Trophoblast cell (in vitro differentiated cells and primary cell): Measurements from ENCODE around the gene P2RY2.
"Not testable (repeated sequence)": the region's sequence is repeated elsewhere in the genome, so short reads cannot be mapped to it uniquely, and the experiment has no call there.

Source experiments
- DNase-seq, 2 donors: peaks; one replicate each; pipeline ENCODE4 v3.0.0-alpha.2; 2016
- H2AFZ ChIP-seq: 2 replicates; pipeline ENCODE4 v1.6.1; 2013; ENCODE audit warnings: low read length, moderate library complexity, mild to moderate bottlenecking; ENCODE audit not compliant: insufficient read depth, poor library complexity
- H2AK5ac ChIP-seq: 2 replicates; pipeline ENCODE4 v1.6.1; 2013; ENCODE audit warnings: mild to moderate bottlenecking, low read length
- H2BK120ac ChIP-seq: 2 replicates; pipeline ENCODE4 v1.6.1; 2013; ENCODE audit warnings: low read length, mild to moderate bottlenecking, moderate library complexity; ENCODE audit not compliant: insufficient read depth, poor library complexity
- H2BK12ac ChIP-seq: 2 replicates; pipeline ENCODE4 v1.6.1; 2013; ENCODE audit warnings: mild to moderate bottlenecking, low read length, moderate library complexity
- H2BK5ac ChIP-seq: 2 replicates; pipeline ENCODE4 v1.6.1; 2013; ENCODE audit warnings: low read length, low read depth, moderate library complexity, mild to moderate bottlenecking; ENCODE audit not compliant: poor library complexity
- H3K14ac ChIP-seq: 2 replicates; pipeline ENCODE4 v1.6.1; 2013; ENCODE audit warnings: mild to moderate bottlenecking, low read length
- H3K18ac ChIP-seq: 2 replicates; pipeline ENCODE4 v1.6.1; 2013; ENCODE audit warnings: mild to moderate bottlenecking, low read length
- H3K23ac ChIP-seq: 2 replicates; pipeline ENCODE4 v1.6.1; 2013; ENCODE audit warnings: low read length
- H3K27ac ChIP-seq: 2 replicates; pipeline ENCODE4 v1.5.1; 2013; ENCODE audit warnings: low read depth, mild to moderate bottlenecking, inconsistent platforms, low read length, moderate library complexity
- H3K27me3 ChIP-seq: 2 replicates; pipeline ENCODE4 v1.6.1; 2013; ENCODE audit warnings: inconsistent platforms, mild to moderate bottlenecking, low read length, moderate library complexity; ENCODE audit not compliant: insufficient read depth
- H3K36me3 ChIP-seq, 2 experiments: 1 replicate in 1 of 2; 2 replicates in 1 of 2; pipeline ENCODE4 v1.6.1; 2013; ENCODE audit warnings: low read length in 2 of 2, mild to moderate bottlenecking in 2 of 2, moderate library complexity in 1 of 2; ENCODE audit not compliant: insufficient read depth in 2 of 2, control insufficient read depth in 1 of 2
- H3K4ac ChIP-seq: 2 replicates; pipeline ENCODE4 v1.6.1; 2013; ENCODE audit warnings: low read depth, mild to moderate bottlenecking, low read length, moderate library complexity
- H3K4me1 ChIP-seq, 2 experiments: 1 replicate in 1 of 2; 2 replicates in 1 of 2; pipeline ENCODE4 v1.6.1; 2013; ENCODE audit warnings: low read length in 2 of 2, mild to moderate bottlenecking in 2 of 2, moderate library complexity in 1 of 2; ENCODE audit not compliant: insufficient read depth in 2 of 2, control insufficient read depth in 1 of 2
- H3K4me2 ChIP-seq: 2 replicates; pipeline ENCODE4 v1.6.1; 2013; ENCODE audit warnings: inconsistent platforms, mild to moderate bottlenecking, low read length, moderate library complexity
- H3K4me3 ChIP-seq: 2 replicates; pipeline ENCODE4 v1.5.1; 2013; ENCODE audit warnings: mild to moderate bottlenecking, low read depth, low read length, inconsistent platforms
- H3K79me1 ChIP-seq: one replicate; pipeline ENCODE4 v1.6.1; 2013; ENCODE audit warnings: low read length
- H3K79me2 ChIP-seq: 2 replicates; pipeline ENCODE4 v1.6.1; 2013; ENCODE audit warnings: low read length, mild to moderate bottlenecking; ENCODE audit not compliant: control insufficient read depth, insufficient read depth, poor library complexity
- H3K9ac ChIP-seq: 2 replicates; pipeline ENCODE4 v1.6.1; 2013; ENCODE audit warnings: mild to moderate bottlenecking, low read length
- H3K9me3 ChIP-seq: 2 replicates; pipeline ENCODE4 v1.6.1; 2013; ENCODE audit warnings: low read depth, mild to moderate bottlenecking, control low read depth, inconsistent platforms, low read length; ENCODE audit not compliant: insufficient read depth
- H4K12ac ChIP-seq: 2 replicates; pipeline ENCODE4 v1.6.1; 2013; ENCODE audit warnings: low read depth, mild to moderate bottlenecking, low read length, moderate library complexity
- H4K8ac ChIP-seq: 2 replicates; pipeline ENCODE4 v1.6.1; 2013; ENCODE audit warnings: low read depth, mild to moderate bottlenecking, low read length, moderate library complexity
- H4K91ac ChIP-seq: one replicate; pipeline ENCODE4 v1.6.1; 2013; ENCODE audit warnings: low read depth, mild to moderate bottlenecking, low read length, moderate library complexity
- WGBS: extraction: QIAGEN DNeasy Blood & Tissue Kit; methylation state at CpG from one replicate; pipeline ENCODE4 v1.1.7; 2013; ENCODE audit warnings: missing lambda C conversion rate; ENCODE audit not compliant: insufficient read length, insufficient coverage; ENCODE audit errors: extremely low coverage; 5-methylcytosine and 5-hydroxymethylcytosine counted together

The P2RY2 gene

GRCh38 chr11:73272680-73273038 lies 54.6 kb downstream of the P2RY2 start:
- peaks cover 56 to 61% of the 10 kb centered on the region in 2 experiments for H3K4me1 ChIP-seq
- peak overlapping the region; percentile 47 for H4K8ac ChIP-seq
- no CpG with 5 or more reads among the region's 7 CpGs for WGBS
- H3K79me2 ChIP-seq, result peaks cover 28% of the 10 kb centered on the region
- peaks cover 45% of the 10 kb centered on the region for H3K79me1 ChIP-seq
- H3K36me3 ChIP-seq, result peaks cover 0 to 2% of the 10 kb centered on the region in 2 experiments
- H2BK5ac ChIP-seq, result peak overlapping the region; percentile 88
- no peak overlapping the region for H4K12ac ChIP-seq
- peak overlapping the region; percentile 34 for H2AFZ ChIP-seq
- peak overlapping the region; percentile 79 for H3K18ac ChIP-seq
- peak overlapping the region; percentile 69 for H3K14ac ChIP-seq
- H3K4ac ChIP-seq, result peak overlapping the region; percentile 81
- H3K9ac ChIP-seq, result peak overlapping the region; percentile 14
- H2BK120ac ChIP-seq, result peak overlapping the region; percentile 69
- H2BK12ac ChIP-seq, result peak overlapping the region; percentile 44
- H3K4me3 ChIP-seq, result peak overlapping the region; percentile 65
- H4K91ac ChIP-seq, result peak overlapping the region; percentile 97
- no peak for DNase-seq
- no peaks in the 10 kb centered on the region for H3K9me3 ChIP-seq
- H2AK5ac ChIP-seq, result peak overlapping the region; percentile 38
- H3K27ac ChIP-seq, result peak overlapping the region; percentile 98
- H3K27me3 ChIP-seq, result no peaks in the 10 kb centered on the region
- H3K23ac ChIP-seq, result no peak overlapping the region
- H3K4me2 ChIP-seq, result peak overlapping the region; percentile 55

GRCh38 chr11:73273222-73273895 lies 55.3 kb downstream of the P2RY2 start:
- Histone ChIP-seq H4K91ac (peak overlapping the region; percentile 77), H3K36me3 (peaks cover 0 to 2% of the 10 kb centered on the region in 2 experiments), H4K8ac (peak overlapping the region; percentile 9), H2BK5ac (peak overlapping the region; percentile 88), H2BK120ac (peak overlapping the region; percentile 74), H2BK12ac (peak overlapping the region; percentile 42), H2AFZ (peak overlapping the region; percentile 37), H2AK5ac (no peak overlapping the region), H3K9me3 (no peaks in the 10 kb centered on the region), H3K4me3 (peak overlapping the region; percentile 69), H3K9ac (peak overlapping the region; percentile 73), H3K4me1 (peaks cover 51 to 58% of the 10 kb centered on the region in 2 experiments), H4K12ac (no peak overlapping the region), H3K27me3 (no peaks in the 10 kb centered on the region), H3K14ac (peak overlapping the region; percentile 61), H3K23ac (no peak overlapping the region), H3K79me1 (peaks cover 45% of the 10 kb centered on the region), H3K79me2 (peaks cover 26% of the 10 kb centered on the region), H3K4ac (peak overlapping the region; percentile 81), H3K4me2 (peak overlapping the region; percentile 55), H3K27ac (peak overlapping the region; percentile 98), H3K18ac (no peak overlapping the region)
- DNase-seq, result no peak
- WGBS, result no CpG with 5 or more reads among the region's 8 CpGs

- H3K4me2 ChIP-seq, result peak overlapping the region; percentile 55
- H4K8ac ChIP-seq, result not testable (repeated sequence)
- peaks cover 26% of the 10 kb centered on the region for H3K79me2 ChIP-seq
Measured at GRCh38 chr11:73274191-73274590, 56.1 kb downstream of the P2RY2 start.

DNA sequence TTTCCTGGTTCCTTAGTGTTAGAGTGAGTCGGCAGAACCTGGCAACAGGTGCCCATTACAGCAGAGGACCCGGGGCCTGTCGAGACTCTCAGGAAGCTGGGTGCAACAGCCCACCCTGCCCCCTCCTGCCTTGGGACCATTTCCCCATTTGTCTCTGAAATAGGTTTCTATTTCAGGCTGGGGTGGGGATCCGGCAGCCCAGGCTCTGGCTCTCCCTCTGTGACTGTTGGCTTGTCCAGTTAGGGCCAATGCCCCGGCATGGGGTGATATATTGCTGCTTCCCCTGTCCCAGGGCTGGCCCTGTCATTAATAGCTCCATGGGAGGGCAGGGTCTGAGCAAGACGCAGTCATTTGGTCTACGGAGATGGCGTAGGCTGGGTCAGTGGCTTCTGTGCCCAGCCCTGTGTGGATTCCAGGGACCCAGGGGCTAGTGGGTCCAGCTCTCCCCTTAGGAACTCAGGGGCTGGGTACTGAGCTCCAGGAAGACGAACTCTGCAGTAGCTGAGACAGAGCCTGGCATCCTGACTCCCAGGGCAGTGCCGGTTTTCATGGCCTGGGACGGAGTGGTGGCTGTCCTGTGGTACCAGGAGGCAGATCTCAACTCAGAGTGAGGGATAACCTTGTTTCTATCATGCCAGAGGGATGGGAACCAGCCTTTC lies 56.8 kb downstream of the P2RY2 start:
- WGBS, result no CpG with 5 or more reads among the region's 11 CpGs
- no peak for DNase-seq
- H3K4me1 ChIP-seq, result peaks cover 43 to 51% of the 10 kb centered on the region in 2 experiments

More at GRCh38 chr11:73274191-73274590, 56.1 kb downstream of the P2RY2 start:
- H2AFZ ChIP-seq, H3K18ac ChIP-seq, DNase-seq, H3K27me3 ChIP-seq, H3K23ac ChIP-seq, H2BK120ac ChIP-seq, H3K9ac ChIP-seq, H2AK5ac ChIP-seq, H4K12ac ChIP-seq, H4K91ac ChIP-seq, H3K36me3 ChIP-seq, H3K14ac ChIP-seq, H3K4me3 ChIP-seq, H2BK5ac ChIP-seq, H2BK12ac ChIP-seq, H3K9me3 ChIP-seq: not testable (repeated sequence)
- no CpG with 5 or more reads among the region's 4 CpGs for WGBS
- peak overlapping the region; percentile 98 for H3K27ac ChIP-seq
- H3K4ac ChIP-seq, result peak overlapping the region; percentile 43
- H3K79me1 ChIP-seq, result peaks cover 38% of the 10 kb centered on the region
- H3K4me1 ChIP-seq, result peaks cover 43 to 50% of the 10 kb centered on the region in 2 experiments

More for the DNA sequence above, 56.8 kb downstream of the P2RY2 start:
- no peaks in the 10 kb centered on the region for H3K27me3 ChIP-seq
- H3K23ac ChIP-seq, result no peak overlapping the region
- H3K4me3 ChIP-seq, result peak overlapping the region; percentile 48
- H2BK120ac ChIP-seq, result peak overlapping the region; percentile 33
- peak overlapping the region; percentile 80 for H3K18ac ChIP-seq
- H3K79me2 ChIP-seq, result peaks cover 30% of the 10 kb centered on the region
- peak overlapping the region; percentile 77 for H2AK5ac ChIP-seq
- H2BK12ac ChIP-seq, result peak overlapping the region; percentile 76
- peak overlapping the region; percentile 84 for H3K27ac ChIP-seq
- no peak overlapping the region for H2AFZ ChIP-seq
- H3K4ac ChIP-seq, result peak overlapping the region; percentile 87
- peak overlapping the region; percentile 38 for H3K4me2 ChIP-seq
- peak overlapping the region; percentile 60 for H2BK5ac ChIP-seq
- H4K8ac ChIP-seq, result peak overlapping the region; percentile 32
- no peak overlapping the region for H4K12ac ChIP-seq
- H3K9ac ChIP-seq, result peak overlapping the region; percentile 8
- H3K36me3 ChIP-seq, result peaks cover 0 to 2% of the 10 kb centered on the region in 2 experiments
- H4K91ac ChIP-seq, result peak overlapping the region; percentile 92
- peak overlapping the region; percentile 58 for H3K14ac ChIP-seq
- H3K9me3 ChIP-seq, result no peaks in the 10 kb centered on the region
- peaks cover 38% of the 10 kb centered on the region for H3K79me1 ChIP-seq
